GM06990 (cell line): ENCODE results near the gene TREH.

Experiments used
- DNase-seq: peaks from one replicate; pipeline ENCODE4 v3.0.0-alpha.2; 2011; ENCODE audit not compliant: insufficient read length; ENCODE audit errors: extremely low read depth
- H3K27me3 ChIP-seq: replicated peaks from 2 replicates; pipeline ENCODE4 v1.6.0; 2011; ENCODE audit warnings: low read length; ENCODE audit not compliant: control insufficient read depth, insufficient read depth
- H3K36me3 ChIP-seq: 2 replicates; pipeline ENCODE4 v1.5.1; 2011; ENCODE audit warnings: low read length; ENCODE audit not compliant: control insufficient read depth, insufficient read depth
- H3K4me3 ChIP-seq: replicated peaks from 2 replicates; pipeline ENCODE4 v1.5.1; 2011; ENCODE audit warnings: low read depth, mild to moderate bottlenecking, control low read depth, low read length
- TF ChIP-seq, protein P1 (sequence below): IDR thresholded peaks from 2 replicates; pipeline ENCODE4 v1.5.1; 2011; ENCODE audit warnings: low read length, control low read depth, mild to moderate bottlenecking, inconsistent platforms; ENCODE audit not compliant: insufficient read depth, poor library complexity, severe bottlenecking

TREH gene

DNA sequence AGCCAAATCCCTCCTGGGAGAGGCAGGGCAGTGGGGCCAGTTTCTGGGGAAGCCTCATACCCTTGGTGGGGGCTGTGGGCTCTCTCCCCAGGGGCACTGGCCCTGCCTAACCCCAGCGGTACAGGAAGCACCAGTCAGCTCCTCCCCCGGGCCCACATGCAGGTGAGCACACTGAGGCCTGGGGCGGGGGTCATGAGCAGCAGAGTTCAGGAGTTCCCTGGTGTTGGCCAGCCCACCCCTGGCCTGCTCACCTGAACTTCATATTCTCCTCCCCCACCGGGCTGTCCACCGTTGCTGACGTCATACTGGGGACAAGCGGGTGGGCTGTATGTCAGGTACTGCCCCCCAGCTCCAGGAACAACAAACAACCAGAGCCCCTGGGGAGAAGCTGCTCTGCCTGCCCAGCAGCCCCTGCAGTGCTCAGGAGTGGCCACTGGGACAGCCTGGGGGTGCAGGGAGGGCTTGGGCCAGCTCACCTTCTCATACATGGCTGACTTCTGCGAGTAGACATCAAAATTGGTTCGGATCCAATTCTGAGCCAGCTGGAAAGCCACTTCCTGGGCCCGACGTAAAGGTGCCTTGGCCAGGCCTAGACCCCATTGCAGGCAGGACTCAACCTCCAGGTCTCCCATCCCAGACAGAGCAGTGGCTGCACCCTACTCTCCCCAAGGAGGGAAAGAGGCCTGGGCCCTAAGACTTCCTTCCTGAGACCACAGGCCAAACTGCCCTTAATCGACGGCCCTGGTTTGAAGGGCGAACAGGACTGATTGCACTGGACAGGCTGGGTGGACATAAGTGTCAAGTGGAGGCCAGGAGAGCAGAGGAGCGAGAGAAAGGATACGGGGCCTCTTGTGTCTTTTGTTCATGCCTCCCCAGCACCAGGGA lies 20.8 kb downstream of the TREH start:
- Histone ChIP-seq H3K27me3 (no peaks in the 10 kb centered on the region; the same call in 1 of the 2 replicates), H3K4me3 (no peak overlapping the region), H3K36me3 (no peaks in the 10 kb centered on the region)
- DNase-seq, result no peak
- TF ChIP-seq, protein P1, sequence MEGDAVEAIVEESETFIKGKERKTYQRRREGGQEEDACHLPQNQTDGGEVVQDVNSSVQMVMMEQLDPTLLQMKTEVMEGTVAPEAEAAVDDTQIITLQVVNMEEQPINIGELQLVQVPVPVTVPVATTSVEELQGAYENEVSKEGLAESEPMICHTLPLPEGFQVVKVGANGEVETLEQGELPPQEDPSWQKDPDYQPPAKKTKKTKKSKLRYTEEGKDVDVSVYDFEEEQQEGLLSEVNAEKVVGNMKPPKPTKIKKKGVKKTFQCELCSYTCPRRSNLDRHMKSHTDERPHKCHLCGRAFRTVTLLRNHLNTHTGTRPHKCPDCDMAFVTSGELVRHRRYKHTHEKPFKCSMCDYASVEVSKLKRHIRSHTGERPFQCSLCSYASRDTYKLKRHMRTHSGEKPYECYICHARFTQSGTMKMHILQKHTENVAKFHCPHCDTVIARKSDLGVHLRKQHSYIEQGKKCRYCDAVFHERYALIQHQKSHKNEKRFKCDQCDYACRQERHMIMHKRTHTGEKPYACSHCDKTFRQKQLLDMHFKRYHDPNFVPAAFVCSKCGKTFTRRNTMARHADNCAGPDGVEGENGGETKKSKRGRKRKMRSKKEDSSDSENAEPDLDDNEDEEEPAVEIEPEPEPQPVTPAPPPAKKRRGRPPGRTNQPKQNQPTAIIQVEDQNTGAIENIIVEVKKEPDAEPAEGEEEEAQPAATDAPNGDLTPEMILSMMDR, result no peak

DNA sequence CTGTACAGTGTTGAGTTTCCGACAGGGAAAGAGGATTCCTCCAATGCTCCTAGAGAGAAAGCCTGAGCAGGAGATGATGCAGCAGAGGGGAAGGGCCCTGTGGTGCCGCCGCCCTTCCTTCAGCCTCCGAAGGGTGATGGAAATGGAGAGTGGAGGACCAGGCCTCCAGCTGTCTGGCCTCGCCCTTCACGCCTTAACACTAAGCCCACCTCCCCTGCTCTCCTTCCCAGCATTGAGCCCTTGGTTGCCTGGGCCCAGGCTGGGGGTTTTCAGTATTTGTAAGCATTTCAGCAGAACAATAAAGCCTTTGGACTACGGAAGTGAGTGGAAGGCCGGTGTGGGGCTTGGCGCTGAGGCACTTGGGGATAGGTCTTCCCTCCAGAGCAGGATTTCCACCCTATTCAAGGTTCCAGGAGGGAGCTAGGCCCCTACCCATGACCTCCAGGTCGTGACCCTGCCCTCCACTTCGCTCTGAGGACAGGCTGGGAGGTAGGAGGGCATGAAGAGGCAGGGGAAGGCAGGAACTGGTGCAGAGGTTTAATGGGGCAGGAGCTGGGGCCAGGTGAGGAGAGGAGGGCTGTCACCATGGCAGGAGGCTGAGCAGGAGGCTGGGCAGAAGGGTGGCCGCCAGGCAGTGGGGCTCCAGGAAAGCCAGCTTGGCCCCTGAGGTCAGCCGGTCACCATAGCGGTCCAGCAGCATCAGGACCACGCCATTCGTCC lies 21.6 kb downstream of the TREH start:
- DNase-seq, result no peak
- TF ChIP-seq, protein P1, result no peak
- Histone ChIP-seq H3K36me3 (no peaks in the 10 kb centered on the region), H3K27me3 (no peaks in the 10 kb centered on the region; the same call in 1 of the 2 replicates), H3K4me3 (no peak overlapping the region)

DNA sequence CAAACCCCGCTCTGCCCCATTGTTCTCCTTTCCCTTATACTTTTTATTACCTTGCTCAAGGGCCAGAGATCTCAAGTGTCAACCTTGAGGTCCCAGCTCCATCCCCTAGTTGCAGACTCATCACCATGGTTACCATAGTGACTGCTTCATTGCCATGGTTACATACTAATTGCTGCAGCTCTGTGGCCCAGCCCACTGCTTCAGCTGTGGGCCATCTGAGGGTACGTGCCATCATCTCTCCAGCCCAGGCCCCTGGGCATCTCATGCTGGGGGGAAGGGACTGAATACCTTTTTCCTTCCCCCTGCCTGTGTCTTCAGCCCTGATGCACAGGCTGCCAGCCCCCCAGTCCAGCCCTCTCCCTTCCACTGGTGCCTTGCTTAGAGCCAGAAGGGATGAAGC lies 22.2 kb downstream of the TREH start:
- DNase-seq, result no peak
- TF ChIP-seq, protein P1, result no peak

DNA sequence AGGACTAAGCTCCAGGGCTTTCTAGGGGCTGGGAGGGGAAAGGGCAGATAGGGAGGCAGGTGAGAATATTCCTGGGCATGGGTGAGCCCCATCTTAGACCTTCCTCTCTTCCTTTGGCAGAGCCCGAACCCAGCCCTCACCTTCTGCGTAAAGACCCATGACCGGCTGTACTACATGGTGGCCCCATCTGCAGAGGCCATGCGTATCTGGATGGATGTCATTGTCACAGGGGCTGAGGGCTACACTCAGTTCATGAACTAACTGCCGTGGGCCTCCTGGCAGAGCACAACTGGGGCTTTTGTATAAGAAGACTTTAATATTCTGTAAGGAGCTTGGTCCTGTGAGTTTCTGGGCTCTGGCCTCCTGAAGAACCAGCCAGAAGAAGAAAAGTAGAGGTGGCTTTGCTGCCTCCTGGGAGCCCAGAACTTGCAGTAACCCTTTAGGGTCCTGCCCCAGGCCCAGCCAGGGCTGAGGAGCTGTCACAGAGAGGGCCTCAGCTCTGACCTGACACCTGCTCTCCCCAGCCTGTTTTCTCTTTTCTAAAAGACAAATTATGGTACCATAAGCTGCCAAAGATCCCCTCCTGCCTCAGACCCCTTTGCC lies 22.8 kb downstream of the TREH start:
- TF ChIP-seq, protein P1, result no peak
- Histone ChIP-seq H3K4me3 (no peak overlapping the region), H3K36me3 (no peaks in the 10 kb centered on the region)

More for the DNA sequence above, 22.2 kb downstream of the TREH start:
- H3K36me3 ChIP-seq, result no peaks in the 10 kb centered on the region
- H3K27me3 ChIP-seq, result no peaks in the 10 kb centered on the region; the same call in 1 of the 2 replicates
- no peak overlapping the region for H3K4me3 ChIP-seq

DNA sequence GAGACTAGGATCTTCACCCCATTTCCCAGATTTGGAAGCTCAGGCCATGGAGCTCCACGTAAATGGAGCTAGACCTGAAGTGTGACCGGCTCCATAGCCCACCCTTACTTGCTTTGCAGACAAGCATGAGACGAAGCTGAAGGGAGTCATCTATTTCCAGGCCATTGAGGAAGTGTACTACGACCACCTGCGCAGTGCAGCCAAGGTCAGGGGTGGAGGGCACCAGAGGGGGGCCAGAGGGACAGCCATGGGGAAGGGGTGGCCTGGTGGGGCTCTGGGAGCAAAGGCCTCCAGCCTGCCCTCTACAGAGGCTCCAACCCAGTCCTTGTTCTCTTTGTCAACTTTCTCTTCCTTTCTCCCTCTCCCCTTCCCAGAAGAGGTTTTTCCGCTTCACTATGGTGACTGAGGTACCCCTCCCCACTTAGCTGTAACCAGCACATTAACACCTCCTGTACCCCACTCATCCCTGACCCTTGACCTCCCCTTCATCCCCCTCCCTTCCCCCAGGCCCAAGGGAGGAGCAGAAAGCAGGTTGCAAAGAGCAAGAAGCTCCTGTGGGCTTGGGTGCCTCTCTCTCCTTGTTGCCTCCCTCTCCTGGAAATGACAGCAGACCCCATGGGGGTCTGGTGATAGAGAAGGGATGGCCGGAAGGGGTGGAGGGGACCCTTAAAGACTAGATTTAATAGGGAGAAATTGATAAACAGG lies 23.8 kb downstream of the TREH start:
- TF ChIP-seq, protein P1, result no peak
- no peak overlapping the region for H3K4me3 ChIP-seq
- no peak for DNase-seq
- no peaks in the 10 kb centered on the region for H3K36me3 ChIP-seq
- H3K27me3 ChIP-seq, result no peaks in the 10 kb centered on the region; the same call in 1 of the 2 replicates

More for the DNA sequence above, 22.8 kb downstream of the TREH start:
- no peaks in the 10 kb centered on the region; the same call in 1 of the 2 replicates for H3K27me3 ChIP-seq
- DNase-seq, result no peak
